Epithelial cell of esophagus (primary cell): ENCODE measurements around the gene ANKS1B.
A peak's percentile ranks its signal among the peaks of the same experiment; 100 is the strongest.

Experiments
- DNase-seq: peaks from one replicate; pipeline ENCODE4 v3.0.0; 2010; ENCODE audit warnings: low read depth
- H3K4me3 ChIP-seq: 2 replicates; pipeline ENCODE4 v1.5.1; 2011; ENCODE audit warnings: mild to moderate bottlenecking, low read length, control low read depth
- TF ChIP-seq, protein P1 (sequence below): IDR thresholded peaks from 2 replicates; pipeline ENCODE4 v1.5.1; 2011; ENCODE audit warnings: low read depth, mild to moderate bottlenecking, low read length, control low read depth, inconsistent platforms; ENCODE audit not compliant: insufficient read depth; ENCODE audit errors: missing control alignments

The ANKS1B gene

DNA sequence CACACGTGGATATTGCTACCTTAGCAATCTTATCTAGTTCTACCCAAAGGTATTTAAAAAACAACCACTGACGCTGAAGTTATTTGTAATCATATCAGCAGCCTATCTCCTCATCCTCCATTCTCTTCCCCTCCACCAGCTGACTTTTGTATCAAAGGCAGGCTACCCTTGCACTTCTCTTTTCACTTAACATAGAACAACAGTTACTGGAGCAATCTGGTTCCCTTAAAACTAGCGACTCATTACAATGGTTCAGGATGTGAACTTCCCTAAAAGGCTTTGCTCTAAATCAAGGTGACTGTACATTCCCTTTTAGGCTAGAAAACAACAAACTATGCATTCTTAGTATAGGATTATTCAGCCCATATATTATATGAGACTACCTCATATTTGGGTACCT lies 935.0 kb downstream of the ANKS1B start:
- no peak for DNase-seq
- TF ChIP-seq, protein P1, sequence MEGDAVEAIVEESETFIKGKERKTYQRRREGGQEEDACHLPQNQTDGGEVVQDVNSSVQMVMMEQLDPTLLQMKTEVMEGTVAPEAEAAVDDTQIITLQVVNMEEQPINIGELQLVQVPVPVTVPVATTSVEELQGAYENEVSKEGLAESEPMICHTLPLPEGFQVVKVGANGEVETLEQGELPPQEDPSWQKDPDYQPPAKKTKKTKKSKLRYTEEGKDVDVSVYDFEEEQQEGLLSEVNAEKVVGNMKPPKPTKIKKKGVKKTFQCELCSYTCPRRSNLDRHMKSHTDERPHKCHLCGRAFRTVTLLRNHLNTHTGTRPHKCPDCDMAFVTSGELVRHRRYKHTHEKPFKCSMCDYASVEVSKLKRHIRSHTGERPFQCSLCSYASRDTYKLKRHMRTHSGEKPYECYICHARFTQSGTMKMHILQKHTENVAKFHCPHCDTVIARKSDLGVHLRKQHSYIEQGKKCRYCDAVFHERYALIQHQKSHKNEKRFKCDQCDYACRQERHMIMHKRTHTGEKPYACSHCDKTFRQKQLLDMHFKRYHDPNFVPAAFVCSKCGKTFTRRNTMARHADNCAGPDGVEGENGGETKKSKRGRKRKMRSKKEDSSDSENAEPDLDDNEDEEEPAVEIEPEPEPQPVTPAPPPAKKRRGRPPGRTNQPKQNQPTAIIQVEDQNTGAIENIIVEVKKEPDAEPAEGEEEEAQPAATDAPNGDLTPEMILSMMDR, result no peak
- H3K4me3 ChIP-seq, result no peak overlapping the region

DNA sequence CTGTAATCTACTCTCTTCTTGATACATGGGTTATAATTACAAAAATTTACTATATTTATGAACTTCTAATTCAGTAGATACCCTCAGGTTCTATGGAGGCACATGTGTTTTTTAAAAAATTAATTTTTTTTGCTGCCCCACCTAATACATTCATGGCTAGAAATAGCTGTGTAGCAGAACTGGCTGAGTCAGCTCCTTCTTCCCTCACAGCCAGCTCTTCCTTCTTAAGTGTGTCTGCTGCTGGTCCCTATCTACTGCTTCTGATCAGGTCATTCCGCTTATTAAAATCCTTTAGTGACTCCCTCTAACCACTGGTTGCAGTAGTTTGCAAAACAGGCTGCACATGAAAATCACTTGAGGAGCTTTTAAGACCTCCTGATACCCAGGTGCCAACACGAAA lies 939.6 kb downstream of the ANKS1B start:
- TF ChIP-seq, protein P1, result no peak
- H3K4me3 ChIP-seq, result no peak overlapping the region
- DNase-seq, result no peak

DNA sequence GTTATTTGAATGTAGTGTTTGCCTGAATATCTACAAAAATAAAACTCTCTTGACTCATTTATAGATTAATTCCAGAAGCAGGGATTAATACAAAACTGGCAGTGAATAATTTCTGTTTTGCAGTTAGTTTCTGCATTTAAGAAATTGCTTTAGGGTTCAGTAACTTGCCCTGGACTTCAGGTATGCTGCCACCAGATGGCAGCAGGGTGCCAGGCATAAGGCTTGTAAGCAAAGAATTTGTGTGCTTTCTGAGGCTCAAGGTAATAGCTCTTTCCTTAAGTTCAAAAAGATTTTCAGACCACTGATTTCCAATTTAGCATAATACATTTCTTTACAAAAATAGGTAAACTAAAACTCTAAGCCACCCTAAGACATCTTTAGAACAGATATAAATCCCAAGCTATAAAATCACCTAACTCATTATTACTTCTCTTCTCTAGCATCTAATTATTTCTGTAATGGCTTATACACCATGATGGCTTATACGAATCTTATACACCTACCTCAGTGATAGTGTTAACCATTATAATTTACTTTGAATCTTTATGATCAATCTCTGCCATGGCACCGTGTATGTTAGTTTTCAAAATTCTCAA lies 941.3 kb downstream of the ANKS1B start:
- TF ChIP-seq, protein P1, result peak; percentile 99
- DNase-seq, result peak; percentile 76

DNA sequence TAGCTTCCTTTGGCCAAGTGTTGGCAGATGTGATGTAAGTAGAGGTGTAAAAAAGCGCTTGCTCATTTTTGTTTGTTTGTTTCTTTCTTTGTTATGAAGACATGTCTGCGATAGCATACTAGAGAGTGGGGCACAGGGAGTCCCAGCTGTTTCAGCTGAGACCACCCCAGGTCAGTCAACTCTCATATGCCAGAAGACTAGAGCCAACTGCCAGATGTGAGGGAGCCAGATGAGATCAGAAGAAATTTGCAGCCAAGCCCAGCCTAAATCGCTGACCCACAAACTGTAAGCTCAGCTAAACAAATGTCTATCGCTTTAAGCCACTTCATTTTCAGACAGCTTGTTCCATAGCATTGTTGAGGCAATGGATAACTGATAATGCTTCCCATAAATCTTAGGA lies 942.5 kb downstream of the ANKS1B start:
- DNase-seq, result no peak
- H3K4me3 ChIP-seq, result no peak overlapping the region
- TF ChIP-seq, protein P1, result no peak

More for the DNA sequence above, 941.3 kb downstream of the ANKS1B start:
- H3K4me3 ChIP-seq, result no peak overlapping the region

DNA sequence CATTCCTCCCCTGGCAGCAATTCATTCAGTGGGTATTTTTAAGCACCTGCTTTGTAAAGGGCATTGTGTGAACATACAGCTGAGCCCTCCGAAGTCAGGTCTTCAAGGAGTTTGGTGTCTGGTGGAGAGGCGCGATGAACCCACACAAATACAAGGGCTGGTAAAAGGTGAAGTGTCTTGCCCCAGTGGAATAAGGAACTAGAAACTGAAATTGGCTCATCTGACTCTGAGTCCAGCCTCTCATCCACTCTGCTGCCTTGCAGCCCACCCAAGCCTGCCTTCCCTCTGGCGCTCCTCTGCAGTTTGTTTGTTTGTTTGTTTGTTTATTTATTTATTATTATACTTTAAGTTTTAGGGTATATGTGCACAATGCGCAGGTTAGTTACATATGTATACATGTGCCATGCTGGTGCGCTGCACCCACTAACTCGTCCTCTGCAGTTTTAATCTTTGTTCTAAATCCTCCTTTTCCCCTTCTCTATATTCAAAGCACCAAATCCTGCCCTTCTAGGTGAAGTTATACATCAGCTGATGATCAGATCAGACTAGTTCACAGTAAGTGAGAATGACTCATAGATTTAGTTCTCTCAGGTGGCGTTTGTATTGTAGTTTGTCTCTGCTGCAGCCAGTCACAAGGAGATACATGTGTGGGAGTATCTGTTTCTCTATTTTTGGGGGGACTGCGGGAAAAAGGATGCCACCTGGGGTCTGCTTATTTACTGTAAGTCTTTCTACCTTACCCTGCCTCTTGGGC lies 945.2 kb downstream of the ANKS1B start:
- no peak for DNase-seq
- TF ChIP-seq, protein P1, result no peak
- H3K4me3 ChIP-seq, result no peak overlapping the region

DNA sequence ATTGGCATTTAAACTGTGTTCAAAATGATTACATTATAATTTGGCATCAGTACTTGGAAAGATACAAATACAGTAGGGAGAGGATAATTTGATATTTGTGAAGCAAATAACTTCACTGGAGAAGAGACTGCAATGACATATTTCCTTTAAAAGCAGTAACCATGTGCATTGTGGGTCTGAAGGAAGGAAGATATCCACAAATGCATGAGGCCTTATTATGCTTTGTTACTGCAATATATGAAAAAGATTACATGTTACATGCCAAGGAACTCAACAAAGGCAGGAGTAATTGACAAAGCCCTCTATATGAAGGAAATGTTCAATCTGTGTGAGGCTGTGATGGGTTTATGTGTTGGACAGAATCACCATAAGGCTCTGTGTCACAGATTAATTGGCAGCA lies 948.2 kb downstream of the ANKS1B start:
- H3K4me3 ChIP-seq, result no peak overlapping the region
- TF ChIP-seq, protein P1, result no peak
- DNase-seq, result no peak
